LNCAP (cell line): Measurements from ENCODE around the gene EFCAB8.

Source experiments
- TF ChIP-seq, protein P1 (sequence below): fragments of 450-650 bp; IDR thresholded peaks from 2 replicates; pipeline ENCODE4 v1.5.1; 2017; ENCODE audit warnings: mild to moderate bottlenecking

The EFCAB8 gene

GRCh38 chr20:32958574-32958973 is 99.9 kb downstream of the EFCAB8 start:
- TF ChIP-seq, protein P1, sequence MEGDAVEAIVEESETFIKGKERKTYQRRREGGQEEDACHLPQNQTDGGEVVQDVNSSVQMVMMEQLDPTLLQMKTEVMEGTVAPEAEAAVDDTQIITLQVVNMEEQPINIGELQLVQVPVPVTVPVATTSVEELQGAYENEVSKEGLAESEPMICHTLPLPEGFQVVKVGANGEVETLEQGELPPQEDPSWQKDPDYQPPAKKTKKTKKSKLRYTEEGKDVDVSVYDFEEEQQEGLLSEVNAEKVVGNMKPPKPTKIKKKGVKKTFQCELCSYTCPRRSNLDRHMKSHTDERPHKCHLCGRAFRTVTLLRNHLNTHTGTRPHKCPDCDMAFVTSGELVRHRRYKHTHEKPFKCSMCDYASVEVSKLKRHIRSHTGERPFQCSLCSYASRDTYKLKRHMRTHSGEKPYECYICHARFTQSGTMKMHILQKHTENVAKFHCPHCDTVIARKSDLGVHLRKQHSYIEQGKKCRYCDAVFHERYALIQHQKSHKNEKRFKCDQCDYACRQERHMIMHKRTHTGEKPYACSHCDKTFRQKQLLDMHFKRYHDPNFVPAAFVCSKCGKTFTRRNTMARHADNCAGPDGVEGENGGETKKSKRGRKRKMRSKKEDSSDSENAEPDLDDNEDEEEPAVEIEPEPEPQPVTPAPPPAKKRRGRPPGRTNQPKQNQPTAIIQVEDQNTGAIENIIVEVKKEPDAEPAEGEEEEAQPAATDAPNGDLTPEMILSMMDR, result no peak

DNA sequence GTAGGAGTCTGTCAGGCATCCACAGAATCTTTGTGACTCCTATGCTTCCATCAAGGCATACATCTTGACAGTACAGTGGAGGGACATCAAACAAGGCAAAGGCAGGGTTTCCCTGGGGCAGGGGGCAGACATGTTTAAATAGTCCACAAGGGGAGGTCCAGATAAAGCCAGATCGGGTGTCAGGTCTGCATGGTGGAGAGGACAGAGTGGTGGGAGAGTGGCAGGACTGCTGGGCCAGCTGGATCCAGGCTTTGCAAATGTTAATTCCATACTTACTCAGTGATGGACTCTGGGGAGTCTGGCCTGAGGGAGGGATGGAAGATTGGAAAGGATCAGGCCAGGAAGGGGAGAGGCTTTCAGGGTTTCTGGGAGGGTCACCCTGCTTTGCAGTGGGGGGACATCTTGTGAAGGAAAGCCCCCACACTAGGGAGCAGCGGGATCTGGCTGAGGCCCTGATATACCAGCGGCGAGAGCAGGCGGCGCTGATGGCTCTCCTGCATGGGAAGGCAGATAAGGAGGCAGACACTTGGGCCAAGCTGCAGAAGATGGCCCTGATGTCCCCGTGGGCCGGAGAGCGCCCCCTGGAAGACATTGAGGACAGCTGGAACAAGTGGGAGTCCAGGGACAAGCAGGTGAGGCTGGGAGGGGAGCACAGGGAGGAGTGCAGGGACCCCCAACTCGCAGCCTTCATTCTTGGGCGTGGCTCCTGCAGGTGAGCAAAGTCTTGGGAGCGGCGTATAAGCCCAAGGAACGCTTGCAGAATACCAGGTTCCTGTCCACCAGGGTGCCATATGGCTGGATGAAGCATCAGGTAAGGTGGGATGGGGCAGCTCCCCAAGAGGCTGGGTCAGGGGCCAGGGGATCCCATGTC is 100.9 kb downstream of the EFCAB8 start:
- TF ChIP-seq, protein P1, result no peak

DNA sequence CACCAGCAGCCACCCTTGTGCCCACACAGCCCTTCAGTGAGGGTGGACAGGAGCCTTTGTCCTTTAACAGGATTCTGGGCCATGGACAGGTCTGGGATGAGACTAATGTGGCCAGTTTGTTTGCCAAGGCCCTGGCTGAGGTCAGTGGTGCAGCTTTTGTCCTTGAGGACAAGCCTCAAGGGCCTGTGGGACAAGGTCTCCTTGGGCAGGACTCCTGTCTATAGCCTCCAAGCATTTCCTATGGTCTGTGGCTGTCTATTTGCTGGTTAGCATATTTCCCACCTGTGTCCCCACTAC is 101.4 kb downstream of the EFCAB8 start:
- TF ChIP-seq, protein P1, result no peak

GRCh38 chr20:32960849-32961731 is 102.4 kb downstream of the EFCAB8 start:
- TF ChIP-seq, protein P1, result no peak

GRCh38 chr20:32962053-32962452 is 103.3 kb downstream of the EFCAB8 start:
- TF ChIP-seq, protein P1, result no peak

GRCh38 chr20:32963176-32963575 is 104.5 kb downstream of the EFCAB8 start:
- TF ChIP-seq, protein P1, result no peak

DNA sequence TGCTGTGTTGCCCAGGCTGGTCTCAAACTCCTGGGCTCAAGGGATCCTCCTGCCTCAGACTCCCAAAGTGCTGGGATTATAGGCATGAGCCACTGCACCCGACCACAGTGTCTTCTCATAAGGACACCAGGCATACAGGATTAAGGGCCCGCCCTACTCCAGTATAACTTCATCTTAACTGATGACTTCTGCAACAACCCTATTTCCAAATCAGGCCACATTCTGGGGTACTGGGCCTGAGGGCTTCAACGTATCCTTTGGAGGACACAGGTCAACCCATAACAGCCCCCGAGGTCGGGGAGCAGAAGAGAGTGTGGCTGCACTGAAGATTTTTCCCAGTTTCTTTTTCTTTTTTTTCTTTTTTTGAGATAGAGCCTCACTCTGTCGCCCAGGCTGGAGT is 105.9 kb downstream of the EFCAB8 start:
- TF ChIP-seq, protein P1, result no peak
